ENCODE results near the gene EDNRA.

DNA sequence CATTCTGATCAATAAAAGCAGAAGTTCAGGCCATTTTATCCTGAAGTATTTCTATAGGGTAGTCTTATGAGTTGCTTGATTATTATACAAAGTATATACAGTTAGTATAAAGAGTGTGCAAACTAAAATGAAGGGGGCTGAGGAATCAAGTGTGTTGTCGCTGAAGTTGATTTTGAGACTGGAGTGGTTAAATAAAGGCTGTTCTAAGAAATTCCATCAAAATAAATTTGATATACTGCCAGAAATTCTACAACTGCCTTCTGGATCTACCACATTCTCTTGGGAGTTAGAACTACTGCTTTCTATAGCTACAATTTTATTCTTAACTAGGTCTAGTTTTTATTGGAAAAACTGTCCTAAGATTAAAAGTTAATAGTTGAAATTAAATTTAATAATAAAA is 12.4 kb downstream of the EDNRA start:
- TF ChIP-seq ARNTL (CRISPR knock-in tag; IDR thresholded peaks at IDR 0.05; ENCODE audit: borderline replicate concordance, low read depth) (no peak), TCF4 (CRISPR knock-in tag; IDR thresholded peaks at IDR 0.05; ENCODE audit: borderline replicate concordance) (no peak), ZNF8 (CRISPR knock-in tag; IDR thresholded peaks at IDR 0.05) (0 out of 2 replicates have a peak, but pooled peaks have one; percentile 16), ZFP30 (CRISPR knock-in tag; IDR thresholded peaks at IDR 0.05) (no peak), CSDC2 (CRISPR knock-in tag; IDR thresholded peaks at IDR 0.05) (no peak), GLIS3 (CRISPR knock-in tag; IDR thresholded peaks at IDR 0.05) (no peak), ZNF70 (CRISPR knock-in tag; IDR thresholded peaks at IDR 0.05) (no peak), TOX (CRISPR knock-in tag; IDR thresholded peaks at IDR 0.05; ENCODE audit: borderline replicate concordance) (no peak), ZFP3 (CRISPR knock-in tag; IDR thresholded peaks at IDR 0.05) (no peak), BACH2 (CRISPR knock-in tag; IDR thresholded peaks at IDR 0.05; ENCODE audit: borderline replicate concordance) (no peak), OSR1 (CRISPR knock-in tag; IDR thresholded peaks at IDR 0.05) (no peak)
- TF ChIP-seq, protein P1, sequence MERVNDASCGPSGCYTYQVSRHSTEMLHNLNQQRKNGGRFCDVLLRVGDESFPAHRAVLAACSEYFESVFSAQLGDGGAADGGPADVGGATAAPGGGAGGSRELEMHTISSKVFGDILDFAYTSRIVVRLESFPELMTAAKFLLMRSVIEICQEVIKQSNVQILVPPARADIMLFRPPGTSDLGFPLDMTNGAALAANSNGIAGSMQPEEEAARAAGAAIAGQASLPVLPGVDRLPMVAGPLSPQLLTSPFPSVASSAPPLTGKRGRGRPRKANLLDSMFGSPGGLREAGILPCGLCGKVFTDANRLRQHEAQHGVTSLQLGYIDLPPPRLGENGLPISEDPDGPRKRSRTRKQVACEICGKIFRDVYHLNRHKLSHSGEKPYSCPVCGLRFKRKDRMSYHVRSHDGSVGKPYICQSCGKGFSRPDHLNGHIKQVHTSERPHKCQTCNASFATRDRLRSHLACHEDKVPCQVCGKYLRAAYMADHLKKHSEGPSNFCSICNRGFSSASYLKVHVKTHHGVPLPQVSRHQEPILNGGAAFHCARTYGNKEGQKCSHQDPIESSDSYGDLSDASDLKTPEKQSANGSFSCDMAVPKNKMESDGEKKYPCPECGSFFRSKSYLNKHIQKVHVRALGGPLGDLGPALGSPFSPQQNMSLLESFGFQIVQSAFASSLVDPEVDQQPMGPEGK (CRISPR knock-in tag; IDR thresholded peaks at IDR 0.05; ENCODE audit: borderline replicate concordance), result no peak
- TF ChIP-seq, protein P2, sequence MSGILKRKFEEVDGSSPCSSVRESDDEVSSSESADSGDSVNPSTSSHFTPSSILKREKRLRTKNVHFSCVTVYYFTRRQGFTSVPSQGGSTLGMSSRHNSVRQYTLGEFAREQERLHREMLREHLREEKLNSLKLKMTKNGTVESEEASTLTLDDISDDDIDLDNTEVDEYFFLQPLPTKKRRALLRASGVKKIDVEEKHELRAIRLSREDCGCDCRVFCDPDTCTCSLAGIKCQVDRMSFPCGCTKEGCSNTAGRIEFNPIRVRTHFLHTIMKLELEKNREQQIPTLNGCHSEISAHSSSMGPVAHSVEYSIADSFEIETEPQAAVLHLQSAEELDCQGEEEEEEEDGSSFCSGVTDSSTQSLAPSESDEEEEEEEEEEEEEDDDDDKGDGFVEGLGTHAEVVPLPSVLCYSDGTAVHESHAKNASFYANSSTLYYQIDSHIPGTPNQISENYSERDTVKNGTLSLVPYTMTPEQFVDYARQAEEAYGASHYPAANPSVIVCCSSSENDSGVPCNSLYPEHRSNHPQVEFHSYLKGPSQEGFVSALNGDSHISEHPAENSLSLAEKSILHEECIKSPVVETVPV (CRISPR knock-in tag; IDR thresholded peaks at IDR 0.05), result no peak
